ENCODE measurements around the gene IQCE.

The IQCE gene

GRCh38 chr7:2651336-2651735 lies 92.6 kb downstream of the IQCE start:
- no peak for FAIRE-seq

GRCh38 chr7:2651847-2652735 lies 93.3 kb downstream of the IQCE start:
- no peak for FAIRE-seq

- FAIRE-seq: no peak
Measured at GRCh38 chr7:2652736-2653060, 93.9 kb downstream of the IQCE start.

GRCh38 chr7:2654059-2654458 lies 95.3 kb downstream of the IQCE start:
- no peak for FAIRE-seq

GRCh38 chr7:2655870-2656614 lies 97.3 kb downstream of the IQCE start:
- FAIRE-seq: no peak

- FAIRE-seq: no peak
Measured at GRCh38 chr7:2657208-2657607, 98.4 kb downstream of the IQCE start.

GRCh38 chr7:2657920-2658671 lies 99.3 kb downstream of the IQCE start:
- FAIRE-seq: no peak

GRCh38 chr7:2658941-2659340 lies 100.2 kb downstream of the IQCE start:
- FAIRE-seq: no peak

GRCh38 chr7:2659556-2660358 lies 101.0 kb downstream of the IQCE start:
- no peak for FAIRE-seq

- no peak for FAIRE-seq
Measured at GRCh38 chr7:2660359-2661095, 101.7 kb downstream of the IQCE start.

- FAIRE-seq: no peak
Measured at GRCh38 chr7:2661096-2661449, 102.3 kb downstream of the IQCE start.

GRCh38 chr7:2661602-2662272 lies 103.0 kb downstream of the IQCE start:
- no peak for FAIRE-seq

- FAIRE-seq: no peak
Measured at GRCh38 chr7:2662273-2663120, 103.7 kb downstream of the IQCE start.

- no peak for FAIRE-seq
Measured at GRCh38 chr7:2663121-2663886, 104.5 kb downstream of the IQCE start.

- no peak for FAIRE-seq
Measured at GRCh38 chr7:2663960-2664359, 105.2 kb downstream of the IQCE start.
